SK-N-SH (cell line): Measurements from ENCODE around the gene REC8. TPM values are rescaled to one million over a fixed set of nuclear protein-coding genes. Genes with fewer than 3 reads are reported as not detected.

ENCODE experiments used
- CTCF ChIA-PET: fragments of 300-600, 350-600 bp; formaldehyde crosslinking; extraction: SDS; loops from one replicate; lab custom pipeline; 2021; lab: Yijun Ruan, JAX
- POLR2A ChIA-PET: fragments of 350-600 bp; sonication (Branson Sonifier 250); formaldehyde crosslinking; extraction: SDS; loops from one replicate; lab custom pipeline; 2020; ENCODE audit warnings: antibody characterized with exemption, inconsistent platforms; lab: Yijun Ruan, JAX
- DNase-seq: peaks from one replicate; pipeline ENCODE4 v3.0.0; 2012
- H2AFZ ChIP-seq: fragments of 200-600 bp; sonication (generic); 2 replicates; pipeline ENCODE4 v1.8.1; 2016; ENCODE audit warnings: antibody characterized with exemption, mild to moderate bottlenecking, low read depth
- H3F3A ChIP-seq: fragments of 200-600 bp; sonication (generic); replicated peaks from 2 replicates; pipeline ENCODE3; 2016; ENCODE audit warnings: antibody characterized with exemption, mild to moderate bottlenecking; ENCODE audit not compliant: insufficient read depth
- H3K27ac ChIP-seq, 2 experiments: fragments of 200-500 bp in 1 of 2; fragments of 200-600 bp in 1 of 2; sonication (Bioruptor generic) in 1 of 2; sonication (generic), shearing (Covaris generic) in 1 of 2; 2 replicates each; pipeline versions ENCODE4 v1.5.1 to v1.6.1; 2014 to 2016; ENCODE audit warnings: low read depth in 2 of 2, inconsistent platforms in 1 of 2, low read length in 1 of 2, mild to moderate bottlenecking in 1 of 2, mixed read lengths in 1 of 2
- H3K27me3 ChIP-seq: fragments of 200-600 bp; sonication (generic), shearing (Covaris generic); 2 replicates; pipeline ENCODE4 v1.6.1; 2016; ENCODE audit warnings: mixed run types; ENCODE audit not compliant: insufficient read depth
- H3K36me3 ChIP-seq, 2 experiments: fragments of 200-500 bp in 1 of 2; fragments of 200-600 bp in 1 of 2; sonication (Bioruptor generic) in 1 of 2; sonication (generic) in 1 of 2; replicated peaks in 1 of 2; 2 replicates each; pipeline versions ENCODE3 to v1.5.1; 2014 to 2016; ENCODE audit warnings: low read length in 1 of 2, mild to moderate bottlenecking in 1 of 2; ENCODE audit not compliant: insufficient read depth in 2 of 2, control insufficient read depth in 1 of 2
- H3K4me1 ChIP-seq, 2 experiments: fragments of 200-500 bp in 1 of 2; fragments of 200-600 bp in 1 of 2; sonication (Bioruptor generic) in 1 of 2; sonication (generic), shearing (Covaris generic) in 1 of 2; 2 replicates each; pipeline versions ENCODE4 v1.5.1 to v1.6.1; 2014 to 2016; ENCODE audit warnings: low read depth in 1 of 2, low read length in 1 of 2, mixed run types in 1 of 2; ENCODE audit not compliant: insufficient read depth in 2 of 2, control insufficient read depth in 1 of 2
- H3K4me2 ChIP-seq: fragments of 200-600 bp; sonication (generic), shearing (Covaris generic); 2 replicates; pipeline ENCODE4 v1.6.1; 2017; ENCODE audit warnings: mixed run types
- H3K4me3 ChIP-seq, 2 experiments: fragments of 200-500 bp in 1 of 2; fragments of 200-600 bp in 1 of 2; sonication (Bioruptor generic) in 1 of 2; sonication (generic), shearing (Covaris generic) in 1 of 2; 2 replicates each; pipeline versions ENCODE4 v1.5.1 to v1.8.1; 2014 to 2016; ENCODE audit warnings: low read depth in 2 of 2, inconsistent platforms in 1 of 2, low read length in 1 of 2, mild to moderate bottlenecking in 1 of 2, mixed read lengths in 1 of 2, moderate library complexity in 1 of 2
- H3K79me2 ChIP-seq: fragments of 200-600 bp; sonication (generic); 2 replicates; pipeline ENCODE4 v1.8.1; 2017; ENCODE audit warnings: mild to moderate bottlenecking; ENCODE audit not compliant: insufficient read depth
- H3K9ac ChIP-seq: fragments of 200-600 bp; sonication (generic); 2 replicates; pipeline ENCODE4 v1.6.1; 2017; ENCODE audit warnings: mixed run types
- H3K9me2 ChIP-seq: fragments of 200-600 bp; sonication (generic); 2 replicates; pipeline ENCODE4 v1.6.1; 2017; ENCODE audit warnings: mixed run types
- H3K9me3 ChIP-seq: fragments of 200-600 bp; sonication (generic); 2 replicates; pipeline ENCODE4 v1.6.1; 2017; ENCODE audit warnings: mixed run types, mild to moderate bottlenecking, moderate library complexity
- H4K20me1 ChIP-seq: fragments of 200-600 bp; sonication (generic); 2 replicates; pipeline ENCODE4 v1.6.1; 2017; ENCODE audit warnings: mild to moderate bottlenecking, mixed run types; ENCODE audit not compliant: insufficient read depth
- CHD2 ChIP-seq: fragments of 150-350 bp; IDR thresholded peaks from 2 replicates; pipeline ENCODE4 v1.6.1; 2018; ENCODE audit warnings: low read length; ENCODE audit not compliant: partially characterized antibody
- CTCF ChIP-seq: fragments of 200-600 bp; sonication (generic); IDR thresholded peaks from 2 replicates; pipeline ENCODE4 v1.6.1; 2017; ENCODE audit warnings: antibody characterized with exemption, mild to moderate bottlenecking, moderate library complexity
- EZH2phosphoT487 ChIP-seq: fragments of 200-600 bp; sonication (generic); IDR thresholded peaks from 2 replicates; pipeline ENCODE4 v1.6.1; 2017; ENCODE audit warnings: low read depth, mixed run types, mild to moderate bottlenecking, antibody characterized with exemption, moderate library complexity, borderline replicate concordance
- FOSL2 ChIP-seq: IDR thresholded peaks from 2 replicates; pipeline ENCODE4 v1.4.0; 2012; ENCODE audit warnings: low read depth, mild to moderate bottlenecking, moderate library complexity, borderline replicate concordance
- GABPA ChIP-seq: IDR thresholded peaks from 2 replicates; pipeline ENCODE4 v1.4.0; 2012; ENCODE audit warnings: low read depth, mild to moderate bottlenecking
- GATA2 ChIP-seq: sonication (generic); formaldehyde crosslinking; IDR thresholded peaks from 2 replicates; pipeline ENCODE4 v1.5.0; 2020; ENCODE audit warnings: mild to moderate bottlenecking, missing genetic modification reagents
- JUND ChIP-seq: IDR thresholded peaks from 2 replicates; pipeline ENCODE4 v1.4.0; 2012
- MXI1 ChIP-seq: IDR thresholded peaks from 2 replicates; pipeline ENCODE4 v1.6.1; 2012; ENCODE audit warnings: mild to moderate bottlenecking, low read depth, low read length, improper control_type of control experiment
- NFIC ChIP-seq: IDR thresholded peaks from 2 replicates; pipeline ENCODE4 v1.4.0; 2012; ENCODE audit warnings: borderline replicate concordance
- NRF1 ChIP-seq: IDR thresholded peaks from 2 replicates; pipeline ENCODE4 v1.6.1; 2012; ENCODE audit warnings: low read depth, mild to moderate bottlenecking, low read length
- PBX3 ChIP-seq: IDR thresholded peaks from 2 replicates; pipeline ENCODE4; 2012
- RCOR1 ChIP-seq: fragments of 150-350 bp; IDR thresholded peaks from 2 replicates; pipeline ENCODE4 v1.6.1; 2017; ENCODE audit warnings: antibody characterized with exemption, low read length
- RFX5 ChIP-seq: IDR thresholded peaks from 2 replicates; pipeline ENCODE4 v1.6.1; 2012; ENCODE audit warnings: mild to moderate bottlenecking, improper control_type of control experiment, low read length
- RXRA ChIP-seq: IDR thresholded peaks from 2 replicates; pipeline ENCODE4 v1.4.0; 2012; ENCODE audit warnings: low read depth, mild to moderate bottlenecking, borderline replicate concordance
- SIN3A ChIP-seq: IDR thresholded peaks from 2 replicates; pipeline ENCODE4 v1.6.1; 2012; ENCODE audit warnings: low read depth, mild to moderate bottlenecking, low read length, moderate library complexity, borderline replicate concordance
- SMC3 ChIP-seq: IDR thresholded peaks from 2 replicates; pipeline ENCODE4 v1.6.1; 2012; ENCODE audit warnings: low read depth, low read length, improper control_type of control experiment
- TEAD4 ChIP-seq: IDR thresholded peaks from 2 replicates; pipeline ENCODE4 v1.4.0; 2012; ENCODE audit warnings: mild to moderate bottlenecking, borderline replicate concordance; ENCODE audit not compliant: insufficient read depth
- USF2 ChIP-seq: fragments of 150-350 bp; IDR thresholded peaks from 2 replicates; pipeline ENCODE4 v1.6.1; 2017; ENCODE audit warnings: antibody characterized with exemption, low read length, low read depth, borderline replicate concordance
- YY1 ChIP-seq: IDR thresholded peaks from 2 replicates; pipeline ENCODE4 v1.4.0; 2012; ENCODE audit warnings: low read depth, mild to moderate bottlenecking
- ZBTB33 ChIP-seq: IDR thresholded peaks from 2 replicates; pipeline ENCODE4 v1.4.0; 2012; ENCODE audit warnings: low read depth, borderline replicate concordance
- WGBS: methylation state at CpG from one replicate; pipeline ENCODE4 v1.1.6; 2017; ENCODE audit warnings: low lambda C conversion rate; 5-methylcytosine and 5-hydroxymethylcytosine counted together
- polyA plus RNA-seq, 3 experiments: library from polyadenylated mRNA; depleted of rRNA; stranded (reverse); fragments of >200 nt; gene quantifications; 2 replicates each; pipeline ENCODE4 v1.2.3, GENCODE V29; 2012

REC8 gene
- polyA plus RNA-seq, 1 of the 3 experiments (the other 2 are of a cell fraction), result 23.2 TPM

- TF ChIP-seq PBX3 (no peak), JUND (no peak), GATA2 (CRISPR knock-in tag) (no peak), RCOR1 (no peak), MXI1 (no peak)
Measured at GRCh38 chr14:24213866-24214662, 42.2 kb downstream of the REC8 start (continued).

GRCh38 chr14:24215495-24216344 lies 43.8 kb downstream of the REC8 start, which contains the start of gene MDP1:
Gene MDP1, minus strand, starts transcription at chr14:24216066. Its CDS starts 111 bp downstream, at chr14:24215955.
- Histone ChIP-seq H3K27ac (peak within 1 kb of the TSS; percentile 71 to 88), H3K79me2 (peaks cover 59% of the 10 kb centered on the region), H2AFZ (peak within 1 kb of the TSS; percentile 67), H4K20me1 (peaks cover 3% of the 10 kb centered on the region; the same call in 1 of the 2 replicates), H3K4me3 (peak within 1 kb of the TSS; percentile 73 to 82), H3K9me3 (no peaks in the 10 kb centered on the region), H3K9me2 (no peaks in the 10 kb centered on the region), H3F3A (peaks cover 26% of the 10 kb centered on the region), H3K9ac (peak within 1 kb of the TSS; percentile 75), H3K27me3 (no peaks in the 10 kb centered on the region), H3K4me2 (peak within 1 kb of the TSS; percentile 78), H3K36me3 (peaks cover 10 to 31% of the 10 kb centered on the region in 2 experiments), H3K4me1 (peaks cover 9 to 17% of the 10 kb centered on the region in 2 experiments; a peak in 3 of 4 replicates)
- peak; percentile 86 for DNase-seq
- POLR2A ChIA-PET, result interaction anchor here (0.8 to 1.2 kb wide), 4 partner anchors 20 to 221 kb away, joined by 3 to 9 read pairs (median 4); partner anchors contain the start of genes RABGGTA, TINF2 and TM9SF1
- CTCF ChIA-PET, result interaction anchor here (0.7 to 3.8 kb wide), 18 partner anchors 8 to 125 kb away, joined by 3 to 20 read pairs (median 4); partner anchors contain the start of genes IRF9, NOP9, TINF2 and TM9SF1
- WGBS, result 2% methylated on average over 37 of the region's 40 CpGs
- TF ChIP-seq NFIC (no peak), EZH2phosphoT487 (no peak), TEAD4 (no peak), NRF1 (no peak), FOSL2 (peak; percentile 19; the same call in 1 of the 2 replicates), GATA2 (CRISPR knock-in tag) (no peak), USF2 (no peak), CHD2 (peak; percentile 72), SMC3 (peak; percentile 39), ZBTB33 (no peak), RXRA (no peak), CTCF (peak; percentile 70), YY1 (peak; percentile 85), SIN3A (peak; percentile 96), GABPA (no peak), RFX5 (no peak), PBX3 (0 out of 2 replicates have a peak, but pooled peaks have one; percentile 33)
